ENCODE measurements around the gene GOLGA6B.

DNA sequence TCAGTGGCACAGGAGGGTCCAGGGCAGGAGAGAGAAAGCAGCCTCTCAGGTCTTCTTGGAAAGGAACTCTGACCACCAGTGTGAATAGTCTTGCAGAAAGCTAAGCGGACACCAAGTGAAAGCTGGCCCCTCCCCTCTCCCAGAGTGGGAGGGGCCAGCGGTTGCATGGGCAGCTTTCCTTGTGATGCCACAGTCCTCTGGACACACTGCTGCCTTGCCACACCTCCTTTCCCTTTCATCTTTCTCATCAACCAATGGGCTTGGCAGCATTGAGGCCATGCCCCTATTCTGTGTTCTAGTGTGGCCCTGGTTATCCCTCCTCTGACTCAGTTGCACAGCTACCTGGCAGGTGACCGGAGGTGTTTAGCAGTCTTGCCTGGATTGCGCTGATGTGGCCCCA lies 49.7 kb upstream of the GOLGA6B start:
- TF ChIP-seq REST (IDR thresholded peaks at IDR 0.05; ENCODE audit: low read depth, low read length) (no peak), RAD21 (IDR thresholded peaks at IDR 0.05; ENCODE audit: low read length) (no peak), EZH2phosphoT487 (IDR thresholded peaks at IDR 0.05; ENCODE audit: borderline replicate concordance, low read depth) (no peak), CTCF (IDR thresholded peaks at IDR 0.05) (no peak), YY1 (IDR thresholded peaks at IDR 0.05; ENCODE audit: low read depth) (no peak), USF1 (IDR thresholded peaks at IDR 0.05; ENCODE audit: borderline replicate concordance, low read depth) (no peak), ELF1 (IDR thresholded peaks at IDR 0.05) (no peak), MAX (IDR thresholded peaks at IDR 0.05; ENCODE audit: low read depth) (no peak), POLR2AphosphoS5 (IDR thresholded peaks at IDR 0.05; ENCODE audit: low read depth, low read length) (no peak), MEF2A (IDR thresholded peaks at IDR 0.05; ENCODE audit: borderline replicate concordance, low read depth) (no peak), TAF1 (IDR thresholded peaks at IDR 0.05; ENCODE audit: borderline replicate concordance, low read depth, low read length) (no peak), PBX3 (IDR thresholded peaks at IDR 0.05) (no peak), RCOR1 (IDR thresholded peaks at IDR 0.05; ENCODE audit: low read length) (no peak), NRF1 (IDR thresholded peaks at IDR 0.05; ENCODE audit: low read depth, low read length) (no peak)

Measured in SK-N-SH (cell line).